Thoracic aorta (tissue), 2 donors: Measurements from ENCODE around the gene SPESP1. TPM values are rescaled to one million over a fixed set of nuclear protein-coding genes. Genes with fewer than 3 reads are reported as not detected.

Experiments used
- ATAC-seq: fragments of 150-250 bp; one replicate; pipeline ENCODE4 v1.8.0; 2017; ENCODE audit warnings: low read depth; ENCODE audit not compliant: insufficient number of reproducible peaks, low FRiP score
- DNase-seq: peaks from one replicate; pipeline ENCODE4 v3.0.0-alpha.2; 2020; ENCODE audit warnings: low spot score
- H3K27ac ChIP-seq, 2 donors: fragments of 200-600 bp; sonication (generic); 1 replicate in 1 of 2; 2 replicates in 1 of 2; pipeline ENCODE4 v1.5.1; 2016; ENCODE audit warnings: mild to moderate bottlenecking in 2 of 2, moderate library complexity in 2 of 2
- H3K27me3 ChIP-seq: fragments of 200-600 bp; sonication (generic); replicated peaks from 2 replicates; pipeline ENCODE4 v1.6.0; 2016; ENCODE audit warnings: mild to moderate bottlenecking; ENCODE audit not compliant: insufficient read depth
- H3K36me3 ChIP-seq: fragments of 200-600 bp; sonication (generic); one replicate; pipeline ENCODE4 v1.5.1; 2016
- H3K4me1 ChIP-seq, 2 donors: fragments of 200-600 bp; sonication (generic); 1 replicate in 1 of 2; 2 replicates in 1 of 2; pipeline versions ENCODE4 v1.5.1 to v1.6.0; 2016; ENCODE audit warnings: low read depth in 2 of 2, mild to moderate bottlenecking in 1 of 2; ENCODE audit not compliant: control insufficient read depth in 1 of 2
- H3K4me3 ChIP-seq: fragments of 200-600 bp; sonication (generic); 2 replicates; pipeline ENCODE4 v1.5.1; 2016; ENCODE audit warnings: mild to moderate bottlenecking
- H3K9me3 ChIP-seq: fragments of 200-600 bp; sonication (generic); 2 replicates; pipeline ENCODE4 v1.5.1; 2016
- total RNA-seq, 2 donors: library from RNA; depleted of rRNA; stranded (reverse); fragments of >200 nt; gene quantifications; one replicate each; pipeline versions ENCODE4 v1.1.0 to v1.2.3, GENCODE V29; 2016
- TF ChIP-seq, protein P1 (sequence below): fragments of 200-600 bp; sonication (generic); IDR thresholded peaks from one replicate; pipeline ENCODE4 v1.5.1; 2019; ENCODE audit warnings: antibody characterized with exemption

Gene SPESP1
- total RNA-seq, 2 donors from 2014 or later: 2.7 to 3.3 TPM

- Histone ChIP-seq H3K27ac (no peak overlapping the region), H3K27me3 (no peaks in the 10 kb centered on the region), H3K9me3 (no peaks in the 10 kb centered on the region), H3K4me1 (peaks cover 0 to 9% of the 10 kb centered on the region in 2 donors), H3K36me3 (no peaks in the 10 kb centered on the region), H3K4me3 (no peak overlapping the region)
- TF ChIP-seq, protein P1, sequence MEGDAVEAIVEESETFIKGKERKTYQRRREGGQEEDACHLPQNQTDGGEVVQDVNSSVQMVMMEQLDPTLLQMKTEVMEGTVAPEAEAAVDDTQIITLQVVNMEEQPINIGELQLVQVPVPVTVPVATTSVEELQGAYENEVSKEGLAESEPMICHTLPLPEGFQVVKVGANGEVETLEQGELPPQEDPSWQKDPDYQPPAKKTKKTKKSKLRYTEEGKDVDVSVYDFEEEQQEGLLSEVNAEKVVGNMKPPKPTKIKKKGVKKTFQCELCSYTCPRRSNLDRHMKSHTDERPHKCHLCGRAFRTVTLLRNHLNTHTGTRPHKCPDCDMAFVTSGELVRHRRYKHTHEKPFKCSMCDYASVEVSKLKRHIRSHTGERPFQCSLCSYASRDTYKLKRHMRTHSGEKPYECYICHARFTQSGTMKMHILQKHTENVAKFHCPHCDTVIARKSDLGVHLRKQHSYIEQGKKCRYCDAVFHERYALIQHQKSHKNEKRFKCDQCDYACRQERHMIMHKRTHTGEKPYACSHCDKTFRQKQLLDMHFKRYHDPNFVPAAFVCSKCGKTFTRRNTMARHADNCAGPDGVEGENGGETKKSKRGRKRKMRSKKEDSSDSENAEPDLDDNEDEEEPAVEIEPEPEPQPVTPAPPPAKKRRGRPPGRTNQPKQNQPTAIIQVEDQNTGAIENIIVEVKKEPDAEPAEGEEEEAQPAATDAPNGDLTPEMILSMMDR: no peak
- DNase-seq (no peak), ATAC-seq (no peak)
Measured at GRCh38 chr15:68992696-68993095, 62.4 kb downstream of the SPESP1 start.

DNA sequence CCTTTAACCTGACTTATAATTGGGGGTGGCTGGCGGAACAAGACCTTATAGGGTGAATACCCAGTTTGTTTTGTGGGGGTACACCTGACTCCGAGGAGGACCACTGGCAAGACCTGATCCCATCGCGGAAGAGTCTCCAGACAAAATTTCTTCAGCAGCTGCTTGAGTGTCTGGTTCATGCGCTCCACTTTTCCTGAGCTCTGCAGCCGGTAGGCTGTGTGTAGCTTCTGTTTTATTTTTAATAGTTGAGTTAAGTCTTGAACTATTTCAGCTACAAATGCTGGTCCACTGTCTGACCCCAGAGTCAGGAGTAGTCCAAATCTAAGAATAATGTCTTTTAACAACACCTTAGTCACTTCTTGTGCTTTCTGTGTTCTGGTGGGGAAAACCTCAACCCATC is 63.0 kb downstream of the SPESP1 start:
- TF ChIP-seq, protein P1: no peak
- ATAC-seq: no peak
- H3K9me3 ChIP-seq: no peaks in the 10 kb centered on the region
- no peak overlapping the region for H3K4me3 ChIP-seq
- DNase-seq: no peak
- peaks cover 0 to 9% of the 10 kb centered on the region in 2 donors for H3K4me1 ChIP-seq
- H3K27ac ChIP-seq: no peak overlapping the region
- H3K27me3 ChIP-seq: no peaks in the 10 kb centered on the region
- H3K36me3 ChIP-seq: no peaks in the 10 kb centered on the region

DNA sequence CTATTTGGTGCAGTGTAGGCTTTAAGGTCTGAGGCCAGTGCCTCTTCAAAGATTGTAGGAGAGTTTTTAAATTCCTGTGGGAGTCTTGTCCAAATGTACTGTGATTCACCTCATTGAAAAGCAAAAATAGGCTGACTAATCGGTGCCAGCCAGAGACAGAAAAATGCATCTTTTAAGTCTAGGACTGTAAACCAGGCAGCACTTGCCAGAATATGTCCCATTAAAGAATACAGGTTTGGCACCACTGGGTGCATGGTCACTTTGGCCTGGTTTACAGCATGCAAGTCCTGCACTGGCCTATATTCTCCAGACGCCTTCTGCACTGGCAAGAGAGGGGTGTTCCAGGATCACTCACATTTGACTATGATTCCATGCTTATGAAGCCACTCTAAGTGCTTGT is 63.8 kb downstream of the SPESP1 start:
- H3K36me3 ChIP-seq: no peaks in the 10 kb centered on the region
- peaks cover 0 to 9% of the 10 kb centered on the region in 2 donors for H3K4me1 ChIP-seq

DNA sequence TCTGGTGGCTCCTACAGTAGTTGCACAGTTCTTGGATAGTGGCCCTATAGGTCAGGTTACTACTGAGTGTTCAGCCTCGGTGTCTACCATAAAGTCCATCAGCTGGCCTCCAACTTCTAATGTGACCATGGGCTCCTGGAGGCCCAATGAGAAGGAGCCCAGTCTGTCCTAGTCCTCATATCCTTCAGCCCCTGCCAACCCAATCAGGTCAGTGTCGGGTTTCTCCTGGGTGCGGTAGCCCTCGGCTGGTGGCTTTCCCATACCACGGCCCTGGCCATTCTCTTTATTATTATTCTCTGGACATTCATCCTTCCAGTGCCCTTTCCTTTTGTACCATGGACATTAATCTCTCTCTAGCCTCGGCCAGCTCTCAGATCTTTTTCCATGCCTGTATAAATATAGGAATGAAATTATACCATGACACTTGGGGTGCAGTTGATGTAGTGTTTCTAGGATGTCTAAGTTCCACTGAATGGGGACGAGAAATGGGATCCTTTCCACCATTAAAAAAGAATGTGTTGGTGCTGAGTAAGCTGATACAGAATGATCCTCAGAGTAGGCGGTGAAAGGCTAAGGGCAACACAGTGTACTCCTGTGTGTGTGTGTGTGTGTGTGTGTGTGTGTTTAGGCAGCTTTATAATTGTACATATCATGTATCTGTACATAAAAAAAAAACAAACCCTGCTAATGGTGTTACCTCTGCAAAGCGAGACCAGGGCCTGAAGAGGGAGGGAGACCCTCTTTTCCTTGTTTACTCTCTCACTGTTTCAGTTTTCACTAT is 64.8 kb downstream of the SPESP1 start:
- ATAC-seq (no peak), DNase-seq (no peak)
- no peaks in the 10 kb centered on the region for H3K9me3 ChIP-seq
- peaks cover 0 to 9% of the 10 kb centered on the region in 2 donors for H3K4me1 ChIP-seq
- H3K4me3 ChIP-seq: no peak overlapping the region
- no peak overlapping the region for H3K27ac ChIP-seq
- TF ChIP-seq, protein P1: no peak
- no peaks in the 10 kb centered on the region for H3K27me3 ChIP-seq
- H3K36me3 ChIP-seq: no peaks in the 10 kb centered on the region

More for the DNA sequence above, 63.8 kb downstream of the SPESP1 start:
- DNase-seq: no peak
- H3K27ac ChIP-seq: no peak overlapping the region
- H3K27me3 ChIP-seq: no peaks in the 10 kb centered on the region
- TF ChIP-seq, protein P1: no peak
- no peaks in the 10 kb centered on the region for H3K9me3 ChIP-seq
- H3K4me3 ChIP-seq: no peak overlapping the region
- ATAC-seq: no peak

Other genes starting within 250 kb of the SPESP1 start
- gene ANP32A, start 109.6 kb upstream of the SPESP1 start, total RNA-seq: 10 to 100 TPM; 46.0 to 54.2 TPM
- under 1 TPM; 0.54 to 0.92 TPM for gene NOX5, start 84.2 kb downstream of the SPESP1 start, total RNA-seq
- 10 to 100 TPM in 1 of 2 donors, 1 to 10 TPM in 1; 8.5 to 11.8 TPM for gene GLCE, start 230.1 kb downstream of the SPESP1 start, total RNA-seq